GM21723 (cell line): Measurements from ENCODE around the gene SLC18A3.

Experiments used
- ATAC-seq: cut with Tn5 transposase; IDR thresholded peaks from one replicate; pipeline ENCODE4 v1.9.1; 2021; ENCODE audit warnings: mild to moderate bottlenecking, moderate library complexity; ENCODE audit not compliant: unreplicated experiment

The SLC18A3 gene

GRCh38 chr10:49649936-49650723, 40.0 kb downstream of the SLC18A3 start:
- no peak for ATAC-seq

DNA sequence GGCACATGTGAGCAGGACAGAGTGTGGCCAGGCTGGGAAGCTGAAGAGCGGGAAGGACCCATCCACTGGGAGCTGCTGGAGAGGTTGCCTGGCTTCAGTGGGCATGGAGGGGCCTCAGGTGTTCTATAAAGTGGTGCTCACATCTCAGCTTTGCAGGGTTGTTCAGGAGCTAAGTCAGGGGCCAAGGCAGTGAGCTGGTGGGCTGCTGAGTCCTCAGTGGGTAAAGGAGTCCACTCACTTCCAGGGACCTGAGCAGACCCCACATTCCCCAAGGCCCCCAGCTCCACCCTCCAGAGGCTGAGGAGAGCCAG, 40.6 kb downstream of the SLC18A3 start:
- no peak for ATAC-seq

DNA sequence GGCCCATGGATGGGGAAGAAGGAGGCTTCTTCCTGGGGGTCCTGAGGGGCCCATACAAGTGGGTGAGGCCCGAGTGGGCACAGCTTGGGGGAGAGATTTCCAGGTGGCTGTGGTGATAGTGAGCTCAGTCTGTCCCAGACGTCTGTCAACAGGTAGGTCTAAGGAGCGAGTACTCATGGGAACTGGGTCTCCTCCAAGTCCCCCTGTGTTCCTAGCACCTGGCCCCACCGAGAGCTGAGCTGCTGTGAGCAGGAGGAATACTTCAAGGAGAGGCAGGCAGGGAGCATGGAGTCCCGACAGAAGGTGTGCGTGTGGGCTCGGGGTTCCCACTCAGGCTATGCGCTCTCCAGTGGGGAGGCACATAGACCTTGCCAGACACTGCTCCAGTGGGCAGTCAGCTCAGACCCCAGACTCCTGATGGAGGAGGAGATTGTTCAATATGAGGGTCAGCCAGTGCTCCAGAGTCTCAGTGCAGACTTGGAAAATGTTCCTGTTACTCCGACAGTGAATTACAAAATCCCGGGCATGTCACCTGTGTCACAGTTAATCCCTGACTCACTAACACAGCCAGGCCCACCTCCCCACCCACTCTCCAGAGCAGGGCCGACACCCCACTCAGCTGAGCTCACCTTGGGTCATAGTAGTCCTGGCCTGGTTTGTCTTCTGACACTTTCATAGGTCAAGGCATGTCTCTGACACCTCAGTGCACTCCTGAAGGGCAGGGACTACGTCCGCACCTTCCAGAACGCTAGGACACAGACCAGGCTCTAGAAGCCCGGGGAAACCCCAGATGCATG, 41.1 kb downstream of the SLC18A3 start:
- ATAC-seq: no peak

GRCh38 chr10:49651917-49652316, 41.8 kb downstream of the SLC18A3 start:
- ATAC-seq: no peak

- ATAC-seq: no peak
These were observed 42.5 kb downstream of the SLC18A3 start for GRCh38 chr10:49652421-49653272.

GRCh38 chr10:49653273-49653929, 43.3 kb downstream of the SLC18A3 start:
- no peak for ATAC-seq

- ATAC-seq: no peak
These were observed 44.1 kb downstream of the SLC18A3 start for GRCh38 chr10:49654036-49654693.

GRCh38 chr10:49655099-49655498, 45.0 kb downstream of the SLC18A3 start:
- ATAC-seq: no peak

DNA sequence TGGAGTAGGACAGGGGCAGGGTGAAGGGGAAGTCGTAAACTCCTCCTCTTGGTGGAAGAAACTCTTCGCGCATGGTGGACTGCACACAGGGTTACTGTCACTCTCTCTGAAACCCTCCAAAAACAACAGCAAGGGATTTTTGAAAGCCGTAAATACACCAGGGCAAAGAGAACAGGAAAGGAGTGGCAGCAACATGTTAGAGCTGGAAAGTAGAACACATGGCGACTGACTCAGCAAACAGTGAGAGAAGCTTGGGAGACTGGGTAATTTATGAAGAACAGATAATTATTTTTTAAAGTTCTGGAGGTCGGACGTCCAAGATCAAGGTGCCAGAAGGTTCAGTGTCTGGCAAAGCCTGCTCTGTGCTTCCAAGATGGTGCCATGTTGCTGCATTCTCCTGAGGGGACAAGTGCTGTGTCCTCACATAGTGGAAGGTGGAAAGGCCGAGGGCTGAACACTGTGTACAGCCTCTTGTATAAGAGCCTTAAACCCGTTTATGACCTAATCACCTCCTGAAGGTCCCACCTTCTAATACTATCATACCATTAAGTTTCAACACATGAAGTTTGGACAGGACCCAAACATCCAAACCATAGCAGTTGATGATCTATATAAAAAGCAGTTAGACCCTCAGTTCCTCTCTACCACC, 46.9 kb downstream of the SLC18A3 start:
- no peak for ATAC-seq

DNA sequence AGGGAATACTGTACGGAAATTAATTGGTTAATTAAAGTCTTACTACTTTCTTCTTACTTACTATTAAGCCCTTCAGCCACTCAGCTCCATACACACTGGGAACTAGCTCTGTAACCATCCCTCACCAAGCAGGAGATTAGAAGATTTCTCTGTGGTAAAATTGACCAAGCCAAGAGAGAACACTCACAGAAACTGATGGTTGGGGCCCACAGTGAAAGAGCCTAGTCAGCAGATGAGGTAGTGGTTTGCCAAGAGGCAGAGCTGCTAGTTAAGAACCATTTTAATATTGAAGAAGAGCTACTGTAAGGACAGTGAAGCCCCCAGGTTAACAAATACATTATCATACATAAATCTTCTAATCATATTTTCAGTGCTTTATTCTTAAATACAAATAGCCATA, 47.5 kb downstream of the SLC18A3 start:
- ATAC-seq: no peak

- ATAC-seq: no peak
These were observed 51.2 kb downstream of the SLC18A3 start for GRCh38 chr10:49661140-49661856.
